GM18511 (cell line): ENCODE data around the gene JTB.
A peak's percentile ranks its signal among the peaks of the same experiment; 100 is the strongest.
"Not testable (repeated sequence)": the region's sequence is repeated elsewhere in the genome, so short reads cannot be mapped to it uniquely, and the experiment has no call there.

Source experiments
- ATAC-seq: cut with Tn5 transposase; IDR thresholded peaks from one replicate; pipeline ENCODE4 v1.9.1; 2021; ENCODE audit warnings: mild to moderate bottlenecking, moderate library complexity; ENCODE audit not compliant: unreplicated experiment

JTB gene

GRCh38 chr1:153977250-153978240 is at the start of gene JTB:
JTB (minus strand) TSS chr1:153977674; CDS start chr1:153977252, 422 bp downstream.
- ATAC-seq, result peak; percentile 85

GRCh38 chr1:154019940-154020339 is 42.5 kb upstream of the JTB start:
- no peak for ATAC-seq

GRCh38 chr1:154019269-154019668 is 41.8 kb upstream of the JTB start:
- ATAC-seq, result no peak

GRCh38 chr1:154014154-154014907 is 36.9 kb upstream of the JTB start:
- no peak for ATAC-seq

GRCh38 chr1:154012543-154012942 is 35.1 kb upstream of the JTB start:
- not testable (repeated sequence) for ATAC-seq

- no peak for ATAC-seq
These were observed 34.7 kb upstream of the JTB start for GRCh38 chr1:154012129-154012528.

- ATAC-seq, result no peak
These were observed 28.7 kb upstream of the JTB start for GRCh38 chr1:154006136-154006535.

GRCh38 chr1:154000420-154000819 is 22.9 kb upstream of the JTB start:
- no peak for ATAC-seq

- not testable (repeated sequence) for ATAC-seq
These were observed 19.4 kb upstream of the JTB start for GRCh38 chr1:153996882-153997281.

GRCh38 chr1:153995640-153996039 is 18.2 kb upstream of the JTB start:
- no peak for ATAC-seq

GRCh38 chr1:153995202-153995601 is 17.7 kb upstream of the JTB start:
- no peak for ATAC-seq

GRCh38 chr1:153991806-153992205 is 14.3 kb upstream of the JTB start:
- ATAC-seq, result no peak

- no peak for ATAC-seq
These were observed 13.7 kb upstream of the JTB start for GRCh38 chr1:153991151-153991630.

- peak; percentile 71 for ATAC-seq
These were observed 13.1 kb upstream of the JTB start, which contains the start of gene RPS27 for GRCh38 chr1:153990468-153991150. RPS27 (plus strand) TSS chr1:153990762; CDS start chr1:153990797, 35 bp downstream.

- ATAC-seq, result no peak
These were observed 10.1 kb upstream of the JTB start for GRCh38 chr1:153987621-153988020.

- no peak for ATAC-seq
These were observed 8.7 kb upstream of the JTB start, which contains the start of gene RAB13 for GRCh38 chr1:153985941-153986761. RAB13 (minus strand) TSS chr1:153986339; CDS start chr1:153986236, 103 bp downstream.

- no peak for ATAC-seq
These were observed 8.0 kb upstream of the JTB start for GRCh38 chr1:153985341-153985912.

- no peak for ATAC-seq
These were observed 6.8 kb upstream of the JTB start for GRCh38 chr1:153984123-153984894.

GRCh38 chr1:153981735-153982134 is 4.3 kb upstream of the JTB start:
- ATAC-seq, result not testable (repeated sequence)
